Activated CD4-positive, alpha-beta T cell treated with anti-CD3 and anti-CD28 coated beads, Interleukin-2, amount 50 U/mL, for 4 hours (primary cell): ENCODE results near the gene G0S2.

ENCODE experiments used
- DNase-seq, 2 experiments: peaks; one replicate each; pipeline ENCODE4 v3.0.0-alpha.2; 2020

The G0S2 gene

DNA sequence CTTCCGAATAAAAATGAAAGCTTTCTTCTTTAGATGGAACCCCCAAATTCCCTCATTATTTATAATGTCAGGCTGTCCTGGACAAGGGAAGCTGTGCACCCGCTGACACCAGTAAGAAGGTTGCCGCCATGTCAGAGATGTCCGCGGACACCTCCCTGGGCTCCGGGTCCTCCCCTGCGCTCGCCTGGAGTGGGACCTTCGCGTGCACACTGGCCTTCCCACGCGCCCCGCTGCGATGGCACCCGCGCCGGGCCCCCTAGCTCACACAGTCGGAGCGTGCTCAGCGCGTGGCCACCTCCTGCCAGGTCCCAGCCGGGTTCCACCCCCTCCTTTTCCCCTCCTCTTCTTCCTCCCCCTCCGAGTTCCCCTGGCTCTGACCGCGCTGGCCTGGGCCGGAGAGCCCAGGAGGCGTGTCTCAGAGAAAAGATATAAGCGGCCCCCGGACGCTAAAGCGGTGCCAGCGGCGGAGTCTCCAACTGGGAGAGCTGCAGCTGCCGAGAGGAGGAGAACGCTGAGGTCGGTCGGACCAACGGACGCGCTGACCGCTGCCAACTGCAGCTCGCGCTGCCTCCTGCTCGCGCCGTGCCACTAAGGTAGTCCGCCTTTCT is at the start of gene G0S2:
Gene G0S2, plus strand, starts transcription at position 456 of the 608 bp plus-strand sequence. CDS start 273 bp downstream, outside the sequence.
- peak in 1 of 2 experiments; percentile 25 for DNase-seq

GRCh38 chr1:209625791-209626285 is 49.4 kb upstream of the G0S2 start:
- DNase-seq = no peak

DNA sequence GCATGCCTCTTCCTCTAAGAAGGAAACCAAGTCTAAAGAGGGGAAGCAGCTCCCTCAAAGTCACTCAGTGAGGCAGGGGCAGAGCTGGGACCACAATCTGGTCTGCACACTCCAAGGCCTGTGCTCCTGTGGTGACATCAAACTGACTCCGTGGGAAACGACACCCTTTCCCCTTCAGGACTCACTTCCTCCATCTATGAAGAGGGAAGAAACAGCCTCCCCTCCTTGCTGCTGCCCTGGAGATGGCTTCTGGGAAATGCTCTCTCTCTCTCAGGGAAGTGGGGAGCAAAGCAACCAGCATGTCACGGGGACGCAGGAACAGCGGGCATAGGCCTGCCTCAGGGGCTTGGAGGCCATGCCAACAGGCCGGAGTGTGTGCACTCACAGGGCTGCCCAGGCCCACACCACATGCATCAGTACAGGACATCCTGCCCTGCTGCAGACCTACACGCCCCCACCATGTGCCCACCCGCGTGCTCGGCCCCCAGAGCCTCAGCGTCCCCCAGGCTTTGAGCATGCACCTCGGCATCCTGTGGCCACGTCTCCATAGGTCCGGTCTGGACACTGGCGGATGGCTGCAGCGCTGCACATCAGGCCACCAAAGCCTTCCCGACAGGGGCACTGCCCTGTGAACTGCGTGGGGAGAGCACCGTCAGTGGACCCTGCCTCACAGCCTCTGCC is 48.7 kb upstream of the G0S2 start:
- DNase-seq = no peak

DNA sequence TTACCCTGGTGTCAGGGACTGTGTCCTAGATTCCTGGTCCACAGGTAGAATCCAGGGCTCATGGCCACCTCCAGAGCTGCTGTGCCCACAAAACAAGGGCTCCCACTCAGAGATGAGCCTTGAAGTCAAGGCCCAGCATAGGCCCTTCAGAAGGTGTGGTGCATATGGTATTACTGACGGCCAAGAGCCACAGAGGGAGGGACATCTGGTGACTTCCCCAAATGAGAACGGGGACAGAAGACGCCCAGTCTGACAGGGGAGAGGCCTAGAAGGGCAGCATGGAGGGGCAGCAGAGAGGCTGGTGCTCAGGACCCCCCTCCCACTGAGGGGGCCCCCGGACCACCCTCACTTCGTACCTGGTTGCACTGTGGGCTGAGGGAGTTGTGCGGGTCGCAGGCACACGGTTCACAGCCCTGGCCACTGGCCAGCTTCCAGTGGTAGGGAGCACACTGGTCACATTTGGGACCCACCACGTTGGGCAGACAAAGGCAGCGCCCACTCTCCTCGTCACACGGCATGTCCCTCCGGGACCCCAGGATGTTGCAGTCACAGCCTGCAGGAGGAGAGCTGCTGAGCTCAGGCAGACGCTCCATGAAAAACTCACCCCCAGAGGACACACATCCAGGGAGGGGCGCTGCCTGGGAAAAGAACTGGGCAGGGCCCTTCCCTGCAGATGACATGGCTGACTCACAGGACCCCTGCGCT is 48.0 kb upstream of the G0S2 start:
- DNase-seq = no peak

GRCh38 chr1:209627732-209628196 is 47.4 kb upstream of the G0S2 start:
- peak; percentile 69 to 71 for DNase-seq

DNA sequence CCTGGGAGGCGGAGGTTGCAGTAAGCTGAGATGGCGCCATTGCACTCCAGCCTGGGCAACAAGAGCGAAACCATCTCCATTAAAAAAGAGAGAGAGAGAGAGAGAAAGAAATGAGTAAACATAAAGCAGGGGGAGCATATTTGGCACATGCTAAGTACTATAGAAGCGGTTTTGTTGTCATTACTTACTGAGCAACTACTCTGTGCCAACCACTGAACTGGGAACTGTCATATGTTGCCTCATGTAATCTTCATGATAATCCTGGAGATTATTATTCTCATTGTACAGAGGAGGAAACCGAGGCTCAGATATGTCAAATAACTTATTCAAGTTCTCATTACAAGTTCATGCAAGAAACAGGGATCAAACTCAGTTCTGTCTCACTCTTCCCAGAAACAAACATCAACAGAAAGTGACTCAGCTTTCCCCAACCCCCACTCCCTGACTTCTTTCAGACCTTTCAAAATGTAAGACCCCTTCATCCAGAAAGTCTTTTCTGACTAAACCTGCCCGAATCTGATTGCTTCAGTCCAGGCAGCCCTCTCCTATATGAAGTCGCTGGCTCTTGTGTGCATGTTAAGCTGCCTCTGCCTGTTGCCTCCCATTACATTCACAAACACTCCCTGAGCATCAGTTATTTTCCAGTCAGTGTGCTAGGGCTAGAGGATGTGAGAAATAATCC is 46.5 kb upstream of the G0S2 start:
- no peak for DNase-seq

DNA sequence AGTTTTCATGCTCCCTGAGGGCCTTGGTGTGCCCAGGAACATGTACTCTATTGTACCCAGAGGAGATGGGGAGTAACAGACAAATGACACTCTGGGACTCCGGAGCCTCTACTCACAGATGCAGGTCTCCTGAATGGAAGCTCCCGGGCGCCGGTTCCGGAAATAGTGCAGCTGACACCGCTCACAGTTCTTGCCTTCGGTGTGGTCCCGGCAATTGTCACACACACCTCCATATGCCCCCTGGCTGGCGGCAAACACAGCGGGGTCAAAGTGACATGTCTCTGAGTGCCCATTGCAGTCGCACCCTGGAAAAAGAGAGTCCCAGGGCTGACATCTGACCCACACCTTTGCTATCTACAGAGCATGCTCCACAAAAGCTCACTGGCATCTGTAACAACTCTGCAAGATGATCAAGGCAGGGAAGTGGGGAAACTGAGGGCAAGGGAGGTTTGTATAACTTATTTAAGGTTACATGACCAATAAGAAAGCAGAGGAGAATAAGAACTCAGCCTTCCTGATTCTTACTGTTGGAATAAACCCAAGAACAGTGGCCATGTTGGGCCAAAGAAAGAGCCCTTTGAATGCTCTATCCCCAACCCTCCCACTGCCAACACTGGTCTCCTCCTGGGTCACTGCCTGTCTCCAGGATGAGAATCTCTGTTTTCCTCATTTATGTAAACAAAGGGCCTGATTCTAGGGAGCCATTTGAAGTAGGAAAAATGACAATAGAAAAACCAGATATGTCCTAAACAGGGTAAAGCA is 45.4 kb upstream of the G0S2 start:
- DNase-seq = no peak

GRCh38 chr1:209630383-209631225 is 44.6 kb upstream of the G0S2 start:
- DNase-seq = no peak

DNA sequence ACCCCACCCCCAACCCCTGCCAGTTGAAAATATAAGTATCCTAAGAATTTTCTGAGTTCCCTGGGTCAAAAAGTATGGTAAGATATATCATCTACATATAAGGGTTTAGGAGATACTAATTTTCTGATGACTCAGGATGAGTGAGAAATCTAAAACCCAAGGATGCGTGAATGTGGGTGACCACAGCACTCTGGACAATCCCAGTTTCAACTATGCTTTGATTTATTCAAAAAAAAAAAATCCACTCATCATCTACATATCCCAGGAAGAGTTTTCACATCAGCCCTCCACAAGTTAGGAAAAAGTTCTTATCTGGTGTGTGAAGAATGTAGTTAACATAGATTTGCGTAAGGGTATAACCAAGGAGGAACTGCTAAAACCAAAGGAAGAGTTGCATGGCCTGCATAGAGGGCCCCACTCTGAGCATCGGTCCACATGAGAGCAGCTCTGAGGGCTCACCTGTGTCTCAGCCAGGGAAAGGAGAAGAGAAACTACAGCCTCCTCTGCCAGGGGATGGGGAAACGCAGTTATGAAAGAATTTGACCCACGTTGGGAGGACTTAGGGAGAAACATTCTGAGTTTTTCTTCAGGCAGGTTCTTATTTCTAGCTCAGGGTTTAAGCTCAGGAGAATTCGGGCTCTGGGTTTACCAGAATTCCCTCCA is 41.7 kb upstream of the G0S2 start:
- no peak for DNase-seq

DNA sequence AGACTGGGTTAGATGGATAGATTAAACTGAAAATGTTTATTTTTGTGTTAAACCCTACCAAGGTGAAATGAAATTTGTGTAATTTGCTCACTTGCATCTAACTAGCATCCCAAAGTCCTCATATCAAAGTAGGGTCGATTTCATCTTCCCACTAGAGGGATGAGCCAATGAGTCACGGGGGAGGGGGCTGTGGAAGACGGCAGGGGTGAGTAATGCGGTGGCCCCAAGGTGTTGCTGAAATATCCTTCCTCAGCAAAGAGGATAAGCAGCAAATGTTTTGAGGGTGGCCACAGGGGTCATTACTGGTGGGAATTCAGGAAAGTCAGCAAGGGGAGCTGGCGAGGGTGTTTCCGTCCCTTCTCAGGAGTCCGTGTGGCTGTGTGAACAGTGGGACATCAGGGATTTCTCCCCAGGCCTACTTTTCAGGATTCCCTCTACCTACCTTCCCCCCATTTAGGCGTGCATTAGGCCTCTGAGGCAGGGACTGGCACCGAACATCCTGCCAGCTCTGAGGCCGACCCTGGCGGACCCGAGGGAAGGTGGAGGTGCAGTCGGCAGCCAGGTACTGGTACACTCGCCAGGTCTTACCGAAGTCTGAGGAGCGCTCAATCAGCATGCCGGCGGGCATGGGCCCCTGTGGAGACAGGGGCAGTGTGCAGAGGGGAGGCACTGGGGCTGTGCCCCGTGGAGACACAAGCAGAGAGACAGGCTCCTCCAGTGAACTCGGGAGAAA is 41.0 kb upstream of the G0S2 start:
- no peak for DNase-seq

DNA sequence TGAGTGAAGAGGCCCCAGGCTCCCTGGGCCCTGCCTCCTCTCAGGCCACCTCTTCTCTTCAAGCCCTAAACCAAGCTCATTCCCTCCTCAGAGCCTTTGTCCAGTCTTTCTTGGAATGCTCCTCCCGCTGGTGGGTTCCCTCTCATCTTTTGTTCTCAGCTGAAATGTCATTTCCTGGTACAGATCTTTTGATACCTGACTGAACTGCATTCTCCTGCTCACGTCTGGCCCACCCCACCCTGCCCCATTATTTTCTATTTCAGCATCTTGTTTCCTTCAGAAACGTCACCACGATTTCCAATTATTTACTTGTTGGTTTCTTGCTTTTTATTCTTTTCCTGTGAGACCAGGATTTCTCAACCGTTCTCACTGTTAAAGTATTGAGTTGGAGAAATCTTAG is 39.4 kb upstream of the G0S2 start:
- no peak for DNase-seq

- no peak for DNase-seq
These were observed 33.4 kb upstream of the G0S2 start for GRCh38 chr1:209641832-209642172.

- DNase-seq = no peak
These were observed 32.4 kb upstream of the G0S2 start for GRCh38 chr1:209642816-209643215.

DNA sequence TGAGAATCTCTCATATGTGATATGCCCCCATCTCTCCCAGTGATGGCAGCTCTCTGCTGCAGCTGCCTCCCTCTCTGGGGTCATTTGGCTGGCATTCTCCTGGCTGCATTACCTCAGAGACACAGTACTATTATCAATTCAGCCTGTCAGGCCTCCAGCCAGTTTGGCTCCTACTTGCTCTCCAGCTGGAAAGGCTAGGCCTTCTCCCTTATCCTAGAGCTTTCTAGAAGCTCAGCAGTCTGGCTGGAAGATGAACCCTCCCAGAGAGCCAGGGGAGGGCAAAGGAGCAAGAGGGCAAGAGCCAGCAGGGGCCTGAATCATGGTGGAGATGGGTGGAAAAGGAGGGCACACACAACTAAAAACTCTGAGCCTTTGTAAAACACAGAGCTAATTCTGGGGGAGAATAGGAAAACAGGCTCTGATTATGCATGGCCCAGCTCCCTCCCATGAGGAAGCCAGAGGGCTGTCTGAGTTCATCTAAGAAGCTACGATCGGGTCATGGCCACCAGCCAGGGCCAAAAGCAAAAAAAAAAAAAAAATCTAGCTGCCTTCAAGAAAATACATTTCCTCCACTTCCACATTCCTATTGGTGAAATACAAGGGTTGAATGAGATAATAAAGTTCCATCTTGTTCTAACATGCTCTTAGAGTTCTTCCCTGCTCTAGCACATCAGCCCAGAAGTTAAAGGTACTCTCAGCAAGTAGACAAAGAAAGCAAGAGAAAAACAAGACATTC is 31.8 kb upstream of the G0S2 start:
- DNase-seq = no peak

- DNase-seq = no peak
These were observed 29.4 kb upstream of the G0S2 start for GRCh38 chr1:209645574-209646452.

- no peak for DNase-seq
These were observed 28.7 kb upstream of the G0S2 start for GRCh38 chr1:209646558-209646957.

- DNase-seq = no peak
These were observed 28.1 kb upstream of the G0S2 start for GRCh38 chr1:209647156-209647555.

- DNase-seq = no peak
These were observed 26.9 kb upstream of the G0S2 start for GRCh38 chr1:209648346-209648745.
